Upper lobe of left lung (tissue), 4 donors: ENCODE measurements around the gene BTBD6.

Experiments used
- EP300 ChIP-seq, 4 donors: sonication (generic); formaldehyde crosslinking; IDR thresholded peaks; one replicate each; pipeline ENCODE4 v1.5.1; 2017; ENCODE audit warnings: antibody characterized with exemption in 4 of 4, control low read depth in 2 of 4
- TF ChIP-seq, protein P1 (sequence below), 6 experiments: fragments of 450-650 bp in 4 of 6; fragments of 200-600 bp in 2 of 6; sonication (generic) in 2 of 6; IDR thresholded peaks; one replicate each; pipeline ENCODE4 v1.5.1; 2016 to 2019; ENCODE audit warnings: antibody characterized with exemption in 6 of 6

DNA sequence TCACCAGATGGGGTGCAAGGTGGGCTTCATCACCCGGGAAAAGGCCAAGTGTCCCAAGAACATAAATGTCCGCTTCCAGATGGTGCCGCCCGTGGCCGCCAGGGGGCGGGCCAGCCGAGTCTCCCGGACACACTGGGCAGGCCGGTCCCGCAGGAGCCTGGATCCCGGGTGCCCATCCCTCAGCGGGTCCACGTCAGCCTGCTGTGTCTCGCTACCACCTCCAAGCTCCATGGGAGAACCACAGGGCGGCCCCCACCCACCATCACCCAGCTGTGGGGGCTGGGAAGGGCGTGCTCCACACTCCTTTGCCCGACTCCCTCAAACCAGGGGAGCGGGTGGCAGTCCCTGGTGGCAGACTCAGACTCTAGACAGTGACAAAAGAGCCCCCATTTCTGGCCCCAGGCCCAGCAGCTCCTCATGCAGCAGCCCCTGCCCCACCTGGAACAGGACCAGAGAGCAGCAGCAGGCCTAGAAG lies 45.2 kb upstream of the BTBD6 start:
- TF ChIP-seq, protein P1, sequence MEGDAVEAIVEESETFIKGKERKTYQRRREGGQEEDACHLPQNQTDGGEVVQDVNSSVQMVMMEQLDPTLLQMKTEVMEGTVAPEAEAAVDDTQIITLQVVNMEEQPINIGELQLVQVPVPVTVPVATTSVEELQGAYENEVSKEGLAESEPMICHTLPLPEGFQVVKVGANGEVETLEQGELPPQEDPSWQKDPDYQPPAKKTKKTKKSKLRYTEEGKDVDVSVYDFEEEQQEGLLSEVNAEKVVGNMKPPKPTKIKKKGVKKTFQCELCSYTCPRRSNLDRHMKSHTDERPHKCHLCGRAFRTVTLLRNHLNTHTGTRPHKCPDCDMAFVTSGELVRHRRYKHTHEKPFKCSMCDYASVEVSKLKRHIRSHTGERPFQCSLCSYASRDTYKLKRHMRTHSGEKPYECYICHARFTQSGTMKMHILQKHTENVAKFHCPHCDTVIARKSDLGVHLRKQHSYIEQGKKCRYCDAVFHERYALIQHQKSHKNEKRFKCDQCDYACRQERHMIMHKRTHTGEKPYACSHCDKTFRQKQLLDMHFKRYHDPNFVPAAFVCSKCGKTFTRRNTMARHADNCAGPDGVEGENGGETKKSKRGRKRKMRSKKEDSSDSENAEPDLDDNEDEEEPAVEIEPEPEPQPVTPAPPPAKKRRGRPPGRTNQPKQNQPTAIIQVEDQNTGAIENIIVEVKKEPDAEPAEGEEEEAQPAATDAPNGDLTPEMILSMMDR (IDR thresholded peaks at IDR 0.05) = peak; percentile 92 to 95 (median 93)
- no peak for TF ChIP-seq EP300 (IDR thresholded peaks at IDR 0.05)
